ENCODE data around the gene AFP. TPM values are rescaled to one million over a fixed set of nuclear protein-coding genes. Genes with fewer than 3 reads are reported as not detected.

Gene AFP
- total RNA-seq (2022; extraction: Qiagen RNA extraction; ENCODE audit: low read depth) = 1.7 to 2.6 TPM (median 1.9 TPM) in 5 replicates

GRCh38 chr4:73435984-73436383 is at the start of gene AFP:
TSS of gene AFP (plus strand) at chr4:73436221. CDS start at chr4:73436263, 42 bp downstream.

GRCh38 chr4:73404042-73404441 is 32.0 kb upstream of the AFP start, which contains the start of gene ALB:
TSS of gene ALB (plus strand) at chr4:73404287. CDS start at chr4:73404328, 41 bp downstream.

GRCh38 chr4:73481358-73481757 is 45.3 kb downstream of the AFP start, which contains the start of gene AFM:
TSS of gene AFM (plus strand) at chr4:73481745. CDS start at chr4:73481776, 31 bp downstream.

Other genes starting within 250 kb of the AFP start
- 22.6 to 28.5 TPM (median 24.9 TPM) in 5 replicates for gene ANKRD17, start 177.4 kb upstream of the AFP start, total RNA-seq (2022; extraction: Qiagen RNA extraction; ENCODE audit: low read depth)
- gene ALB, start 31.9 kb upstream of the AFP start, total RNA-seq (2022; extraction: Qiagen RNA extraction; ENCODE audit: low read depth) = 0.15 TPM in 1 of 5 replicates, not detected in the others
- not detected in 5 replicates for gene AFM, start 45.5 kb downstream of the AFP start, total RNA-seq (2022; extraction: Qiagen RNA extraction; ENCODE audit: low read depth)
- gene RASSF6, start 184.2 kb downstream of the AFP start, total RNA-seq (2022; extraction: Qiagen RNA extraction; ENCODE audit: low read depth) = 0.55 to 0.96 TPM (median 0.76 TPM) in 5 replicates

Data from A549 treated with DMSO at 1 μM for 4 hours (cell line).